ENCODE measurements around the gene ANXA3.
A peak's percentile ranks its signal among the peaks of the same experiment; 100 is the strongest.
"Not testable (repeated sequence)": the region's sequence is repeated elsewhere in the genome, so short reads cannot be mapped to it uniquely, and the experiment has no call there.

Gene ANXA3, protein sequence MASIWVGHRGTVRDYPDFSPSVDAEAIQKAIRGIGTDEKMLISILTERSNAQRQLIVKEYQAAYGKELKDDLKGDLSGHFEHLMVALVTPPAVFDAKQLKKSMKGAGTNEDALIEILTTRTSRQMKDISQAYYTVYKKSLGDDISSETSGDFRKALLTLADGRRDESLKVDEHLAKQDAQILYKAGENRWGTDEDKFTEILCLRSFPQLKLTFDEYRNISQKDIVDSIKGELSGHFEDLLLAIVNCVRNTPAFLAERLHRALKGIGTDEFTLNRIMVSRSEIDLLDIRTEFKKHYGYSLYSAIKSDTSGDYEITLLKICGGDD

GRCh38 chr4:78551420-78552351, at the start of gene ANXA3:
TSS of gene ANXA3 (plus strand) at chr4:78551770. CDS start at chr4:78554474, 2,704 bp downstream.
- DNase-seq (ENCODE audit: low read depth), result no peak

DNA sequence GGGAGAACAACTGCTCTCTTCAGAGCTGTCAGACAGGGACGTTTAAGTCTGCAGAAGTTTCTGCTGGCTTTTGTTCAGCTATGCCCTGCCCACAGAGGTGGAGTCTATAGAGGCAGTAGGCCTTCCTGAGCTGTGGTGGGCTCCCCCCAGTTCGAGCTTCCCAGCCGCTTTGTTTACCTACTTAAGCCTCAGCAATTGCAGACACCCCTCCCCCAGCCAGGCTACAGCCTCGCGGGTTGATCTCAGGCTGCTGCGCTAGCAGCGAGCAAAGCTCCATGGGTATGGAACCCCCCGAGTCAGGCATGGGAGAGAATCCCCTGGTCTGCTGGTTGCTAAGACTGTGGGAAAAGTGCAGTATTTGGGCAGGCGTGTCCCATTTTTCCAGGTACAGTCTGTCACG, 45.3 kb upstream of the ANXA3 start:
- not testable (repeated sequence) for DNase-seq (ENCODE audit: low read depth)

DNA sequence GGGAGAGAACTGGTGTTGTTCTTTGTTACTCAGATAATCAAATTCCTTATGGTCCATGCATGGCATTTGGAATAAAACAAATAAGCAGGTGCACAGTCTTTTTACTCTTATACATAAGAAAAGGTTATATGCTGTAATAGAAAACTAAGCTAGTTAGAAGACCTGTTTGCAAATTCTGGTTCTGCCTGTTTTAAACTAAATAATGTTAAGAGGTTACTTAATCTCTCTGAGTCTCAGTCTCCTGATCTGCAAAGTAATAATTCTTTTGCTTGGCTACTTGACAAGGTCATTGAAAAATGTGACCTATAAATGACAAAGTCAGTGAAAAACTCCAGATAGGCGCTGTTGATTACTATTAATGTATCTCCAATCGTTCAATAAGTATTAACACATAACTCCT, 42.5 kb upstream of the ANXA3 start:
- DNase-seq (ENCODE audit: low read depth), result no peak

GRCh38 chr4:78510108-78510507, 41.5 kb upstream of the ANXA3 start:
- no peak for DNase-seq (ENCODE audit: low read depth)

DNA sequence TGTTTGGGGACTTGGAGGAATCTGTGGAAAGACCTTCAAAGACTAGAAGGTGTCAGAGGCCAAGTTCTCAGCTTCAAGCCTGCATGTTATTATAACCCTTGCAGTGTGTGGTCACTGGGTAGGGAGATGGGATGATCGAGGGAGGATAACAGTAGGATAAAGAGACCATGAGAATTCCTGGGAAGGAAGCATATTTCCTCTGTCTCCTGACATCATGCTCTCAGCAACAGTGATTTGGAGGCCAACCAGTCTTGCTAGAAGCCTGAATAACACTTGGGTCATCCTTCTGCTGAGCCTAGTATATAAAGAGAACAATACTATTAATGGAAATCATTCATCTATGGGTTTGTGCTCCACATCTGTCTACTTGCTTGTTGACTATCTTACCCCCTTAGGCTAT, 40.9 kb upstream of the ANXA3 start:
- DNase-seq (ENCODE audit: low read depth), result no peak

DNA sequence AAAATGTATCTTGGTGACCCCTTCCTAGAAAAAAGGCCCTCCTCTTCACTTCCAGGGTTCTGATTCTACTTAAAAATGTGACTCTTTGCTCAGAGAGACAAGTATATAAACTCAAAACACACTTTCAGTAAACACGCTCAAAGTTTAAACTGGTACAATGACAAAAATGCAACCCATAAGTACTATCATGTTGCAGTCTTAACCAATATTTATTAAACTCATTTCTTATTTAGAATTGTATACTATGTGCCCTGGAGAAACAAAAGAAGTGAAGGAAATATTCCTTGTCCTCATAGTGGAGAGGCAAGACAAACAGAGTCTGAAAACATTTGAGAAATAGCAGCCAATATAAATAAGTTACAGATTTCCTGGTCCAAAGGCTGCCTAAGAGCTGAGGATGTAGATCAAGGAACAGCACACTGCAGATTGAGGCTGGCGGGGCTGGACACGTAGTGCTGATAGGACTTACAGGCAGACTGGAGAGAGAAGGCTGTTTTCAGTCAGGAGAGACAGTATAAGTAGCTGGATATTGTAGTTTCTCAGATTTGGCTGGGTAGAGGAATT, 39.1 kb upstream of the ANXA3 start:
- peak; percentile 87 for DNase-seq (ENCODE audit: low read depth)

DNA sequence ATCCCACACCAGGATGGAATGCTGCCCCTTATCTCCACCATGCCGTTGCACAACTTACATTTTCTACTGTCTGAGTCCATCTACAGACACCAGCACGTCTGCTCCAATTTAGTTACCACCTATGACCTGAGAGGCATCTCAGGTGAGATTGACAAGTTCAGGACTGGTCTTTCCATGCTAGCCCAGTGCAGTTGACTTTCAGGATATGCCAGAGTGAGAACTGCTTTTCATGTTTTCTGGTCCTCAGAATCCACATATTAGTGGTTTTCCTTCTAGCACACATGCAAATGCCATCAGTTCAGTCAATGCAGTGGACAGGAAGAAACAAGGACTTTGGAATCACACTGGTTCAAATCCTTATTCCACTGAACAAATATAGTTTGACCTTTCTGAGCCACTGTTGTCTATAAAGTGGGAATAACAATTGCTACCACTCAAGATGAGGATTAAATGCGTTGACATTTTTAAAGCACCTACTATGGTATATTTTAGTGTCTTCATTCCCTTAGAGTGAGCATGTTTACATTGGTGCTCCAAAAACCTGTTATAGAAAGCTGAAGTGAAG, 38.1 kb upstream of the ANXA3 start:
- no peak for DNase-seq (ENCODE audit: low read depth)

- peak; percentile 29 for DNase-seq (ENCODE audit: low read depth)
Measured at GRCh38 chr4:78517050-78517652, 34.4 kb upstream of the ANXA3 start.

- peak; percentile 73 for DNase-seq (ENCODE audit: low read depth)
Measured at GRCh38 chr4:78518561-78518960, 33.0 kb upstream of the ANXA3 start.

DNA sequence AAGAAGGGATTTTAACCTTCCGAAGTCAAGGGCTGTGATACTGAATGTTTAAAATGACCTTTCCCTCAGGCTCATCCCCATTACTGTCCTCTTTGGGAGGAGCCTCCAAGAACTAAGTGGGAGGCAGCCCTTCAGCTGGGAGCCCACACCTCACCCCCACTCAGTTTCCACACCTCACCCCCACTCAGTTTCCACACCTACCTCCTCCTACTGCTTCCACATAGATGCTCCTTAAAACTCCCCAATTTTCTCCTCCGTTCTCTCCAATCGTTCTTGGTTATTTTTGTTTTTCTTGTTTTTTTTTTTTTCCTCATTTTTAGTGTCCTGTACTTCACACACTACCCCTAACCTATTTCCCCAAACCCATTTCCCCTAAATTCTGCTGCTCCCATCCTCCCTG, 31.6 kb upstream of the ANXA3 start:
- no peak for DNase-seq (ENCODE audit: low read depth)

- DNase-seq (ENCODE audit: low read depth), result peak; percentile 93
Measured at GRCh38 chr4:78520808-78521226, 30.8 kb upstream of the ANXA3 start.

GRCh38 chr4:78524009-78524408, 27.6 kb upstream of the ANXA3 start:
- no peak for DNase-seq (ENCODE audit: low read depth)

GRCh38 chr4:78525559-78525958, 26.0 kb upstream of the ANXA3 start:
- no peak for DNase-seq (ENCODE audit: low read depth)

DNA sequence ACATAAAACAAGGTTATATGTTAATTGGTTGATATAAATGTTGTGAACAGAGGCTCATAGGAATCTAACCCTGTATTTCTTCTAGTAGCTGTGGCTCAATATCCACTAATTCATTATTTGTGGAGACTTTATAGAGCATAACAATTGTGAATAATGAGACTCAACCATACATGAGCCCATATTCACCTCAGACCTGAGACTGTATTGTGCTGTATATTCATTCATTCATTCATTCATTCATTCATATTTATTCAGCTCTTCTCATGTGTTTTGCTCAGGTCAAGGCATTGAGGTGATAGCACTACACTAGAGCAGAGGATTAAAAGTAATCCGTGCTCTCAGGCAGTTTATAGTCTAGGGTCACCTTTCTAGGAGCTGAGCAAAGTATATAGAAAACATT, 24.5 kb upstream of the ANXA3 start:
- no peak for DNase-seq (ENCODE audit: low read depth)

DNA sequence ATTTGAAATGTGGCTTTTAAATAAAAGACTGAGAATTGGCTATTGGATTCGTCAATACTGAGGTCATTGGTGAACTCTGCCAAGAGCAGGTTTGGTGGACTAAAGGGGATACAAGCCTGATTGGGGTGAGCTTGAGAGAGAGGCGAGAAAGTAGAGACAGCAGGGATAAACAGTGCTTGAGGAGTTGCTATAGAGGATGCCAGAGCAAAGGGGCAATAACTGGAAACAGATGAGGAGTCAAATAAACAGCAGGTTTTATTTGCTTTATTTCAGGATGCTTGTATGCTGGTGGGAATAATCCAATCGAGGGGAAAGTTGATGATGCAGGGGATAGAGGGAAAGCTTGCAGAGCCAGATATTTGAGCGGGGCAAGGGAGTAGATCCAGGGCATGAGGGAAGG, 24.0 kb upstream of the ANXA3 start:
- peak; percentile 55 for DNase-seq (ENCODE audit: low read depth)

- DNase-seq (ENCODE audit: low read depth), result peak; percentile 16
Measured at GRCh38 chr4:78528327-78528726, 23.2 kb upstream of the ANXA3 start.

DNA sequence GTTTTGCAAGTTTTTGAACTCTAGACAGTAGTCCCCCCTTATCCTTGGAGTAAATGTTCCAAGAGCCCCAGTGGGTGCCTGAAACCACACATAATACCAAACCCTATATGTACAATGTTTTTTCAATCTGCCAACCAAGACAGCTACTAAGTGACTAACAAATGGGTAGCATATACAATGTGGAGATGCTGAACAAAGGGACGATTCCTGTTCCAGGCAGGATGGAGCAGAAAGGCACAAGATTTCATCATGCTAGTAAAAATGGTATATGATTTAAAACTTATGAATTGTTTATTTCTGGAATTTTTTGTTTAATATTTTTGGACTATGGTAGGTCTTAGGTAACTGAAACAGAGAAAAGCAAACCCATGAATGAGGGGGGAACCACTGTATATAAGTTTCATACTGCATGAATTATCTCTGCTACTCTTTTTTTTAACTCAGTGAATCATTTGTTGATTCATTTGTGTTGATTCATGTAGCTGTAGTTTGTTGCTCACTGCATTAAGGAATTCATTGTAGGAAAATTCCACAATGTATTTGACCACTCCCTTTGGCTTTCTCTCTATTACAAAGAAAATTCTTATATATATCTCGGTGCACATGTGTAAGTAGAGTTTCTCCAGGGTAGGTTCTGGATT, 21.9 kb upstream of the ANXA3 start:
- peak; percentile 51 for DNase-seq (ENCODE audit: low read depth)

DNA sequence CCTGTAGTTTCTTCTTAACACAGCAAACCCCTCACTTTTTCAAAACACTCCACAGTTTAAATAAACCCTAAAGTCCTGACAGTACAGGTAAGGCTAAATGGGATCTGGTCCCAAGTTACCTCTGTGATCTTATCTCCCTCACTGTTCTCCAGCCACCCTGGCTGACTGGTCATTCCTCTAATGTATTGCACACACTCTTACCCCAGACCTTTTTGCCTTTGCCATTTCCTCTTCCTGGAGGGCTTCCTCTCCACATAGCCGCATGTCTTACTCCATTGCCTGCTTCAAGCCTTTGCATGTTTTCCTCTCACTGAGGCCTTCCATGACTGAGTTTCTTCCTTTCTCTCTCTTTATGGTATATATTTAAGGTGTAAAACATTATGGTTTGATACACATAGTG, 19.5 kb upstream of the ANXA3 start:
- no peak for DNase-seq (ENCODE audit: low read depth)

- DNase-seq (ENCODE audit: low read depth), result no peak
Measured at GRCh38 chr4:78533854-78534253, 17.7 kb upstream of the ANXA3 start.

DNA sequence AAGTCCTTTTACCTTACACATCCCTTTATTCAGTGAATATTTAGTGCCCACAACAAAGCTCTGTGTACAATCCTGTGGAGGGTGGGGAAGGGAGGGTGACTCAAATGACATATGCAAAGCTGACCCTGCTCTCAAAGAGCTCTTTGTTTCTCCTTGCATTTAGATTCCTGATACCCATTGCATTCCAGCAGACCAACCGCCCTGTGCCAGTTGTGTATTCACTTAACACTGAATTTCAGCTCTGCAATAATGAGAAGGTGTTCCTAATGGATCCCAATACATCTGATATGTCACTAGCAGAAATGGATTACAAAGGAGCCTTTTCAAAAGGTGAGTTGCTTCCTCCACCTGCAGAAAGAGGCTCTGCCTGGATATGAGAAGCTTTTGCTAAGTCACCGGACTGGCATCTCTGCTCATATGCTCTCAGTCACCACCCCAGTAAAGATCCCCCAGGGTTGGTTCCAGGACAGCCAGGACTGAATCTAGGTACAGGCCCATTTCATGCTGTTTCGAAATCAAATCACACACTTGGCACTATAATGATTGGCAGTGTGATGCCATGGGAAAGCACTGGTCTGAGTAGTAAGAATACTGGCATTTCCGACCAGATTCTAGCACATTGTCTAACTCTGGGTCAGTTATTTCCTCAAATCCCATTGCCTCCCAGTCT, 17.1 kb upstream of the ANXA3 start:
- DNase-seq (ENCODE audit: low read depth), result no peak

DNA sequence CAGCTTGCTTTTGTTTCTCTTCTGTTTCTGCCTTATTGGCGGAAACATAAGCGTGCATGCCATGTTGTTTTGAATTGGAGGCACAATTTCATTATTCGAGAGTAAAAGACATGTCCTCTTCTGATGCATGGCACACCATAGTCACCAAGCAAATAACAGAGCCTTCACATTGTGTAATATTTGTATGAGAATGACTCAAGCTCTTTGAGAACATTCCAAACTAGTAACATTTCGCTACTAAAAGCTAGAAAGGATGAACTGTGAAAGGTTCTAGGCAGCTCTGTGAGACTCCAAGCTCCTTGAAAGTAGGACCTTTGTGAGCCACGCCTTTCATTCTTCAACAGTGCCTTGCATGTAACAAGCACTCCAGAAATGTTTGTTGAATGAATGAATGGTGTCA, 9.2 kb upstream of the ANXA3 start:
- peak; percentile 67 for DNase-seq (ENCODE audit: low read depth)
